Peyer's patch (tissue), 4 donors: ENCODE data around the gene VPS16.

Source experiments
- CTCF ChIP-seq, 6 experiments: fragments of 450-650 bp in 4 of 6; fragments of 200-600 bp in 2 of 6; sonication (generic) in 1 of 6; IDR thresholded peaks; one replicate each; pipeline ENCODE4 v1.5.1; 2017 to 2019; ENCODE audit warnings: antibody characterized with exemption in 6 of 6, mild to moderate bottlenecking in 3 of 6, moderate library complexity in 1 of 6
- POLR2A ChIP-seq, 2 donors: fragments of 450-650 bp; IDR thresholded peaks; one replicate each; pipeline ENCODE4 v1.5.1; 2017; ENCODE audit warnings: antibody characterized with exemption in 2 of 2, mild to moderate bottlenecking in 2 of 2, moderate library complexity in 2 of 2

- TF ChIP-seq CTCF (IDR thresholded peaks at IDR 0.05), result no peak
- TF ChIP-seq POLR2A (IDR thresholded peaks at IDR 0.05), result no peak
Observed at GRCh38 chr20:2867081-2867864, 26.7 kb downstream of the VPS16 start.
